ENCODE data around the gene SPARC.

- TF ChIP-seq USF1 (IDR thresholded peaks at IDR 0.05) (no peak), REST (IDR thresholded peaks at IDR 0.05; ENCODE audit: low read depth) (no peak), CEBPB (IDR thresholded peaks at IDR 0.05) (no peak), RAD21 (IDR thresholded peaks at IDR 0.05; ENCODE audit: low read depth) (no peak), TAF1 (IDR thresholded peaks at IDR 0.05; ENCODE audit: low read depth) (no peak), ZBTB7A (IDR thresholded peaks at IDR 0.05; ENCODE audit: low read depth) (no peak), FOXM1 (IDR thresholded peaks at IDR 0.05; ENCODE audit: borderline replicate concordance, low read depth) (no peak), TEAD4 (IDR thresholded peaks at IDR 0.05) (no peak), EP300 (IDR thresholded peaks at IDR 0.05; ENCODE audit: borderline replicate concordance) (no peak), YY1 (IDR thresholded peaks at IDR 0.05; ENCODE audit: low read depth) (no peak), MAX (IDR thresholded peaks at IDR 0.05) (no peak), EGR1 (IDR thresholded peaks at IDR 0.05) (no peak), TCF12 (IDR thresholded peaks at IDR 0.05; ENCODE audit: low read depth) (no peak)
These were observed 8.0 kb downstream of the SPARC start for GRCh38 chr5:151678713-151679112.

Measured in Ishikawa (cell line).